Natural killer cell treated with Interleukin-12 subunit alpha and Interleukin-12 subunit beta and Interleukin-15 and Interleukin-18, amount 100 ng/mL, for 72 hours (primary cell): Measurements from ENCODE around the gene NOL4L. TPM values are rescaled to one million over a fixed set of nuclear protein-coding genes. Genes with fewer than 3 reads are reported as not detected.

Experiments
- ATAC-seq, 2 donors: fragments of 150-1000 bp; cut with Tn5 transposase in 1 of 2; sonication (Bioruptor Pico), chemical (Tn5 transposase) in 1 of 2; 2 replicates each; pipeline ENCODE4 v1.10.0; 2021
- DNase-seq: peaks from one replicate; pipeline ENCODE4 v3.0.0; 2022; ENCODE audit warnings: low spot score
- H3K27ac Mint-ChIP-seq, 2 donors: 1 replicate in 1 of 2; 2 replicates in 1 of 2; pipeline ENCODE4 v1.8.0; 2022; ENCODE audit warnings: mixed read lengths in 2 of 2, mild to moderate bottlenecking in 1 of 2, moderate library complexity in 1 of 2
- H3K27me3 Mint-ChIP-seq, 2 donors: 1 replicate in 1 of 2; 2 replicates in 1 of 2; pipeline ENCODE4 v1.8.0; 2022; ENCODE audit warnings: mixed read lengths in 2 of 2
- H3K36me3 Mint-ChIP-seq: one replicate; pipeline ENCODE4 v1.8.0; 2022; ENCODE audit warnings: mixed read lengths
- H3K4me1 Mint-ChIP-seq, 2 donors: 1 replicate in 1 of 2; 2 replicates in 1 of 2; pipeline ENCODE4 v1.8.0; 2022; ENCODE audit warnings: low read depth in 2 of 2, mixed read lengths in 2 of 2, mild to moderate bottlenecking in 1 of 2
- H3K4me3 Mint-ChIP-seq: one replicate; pipeline ENCODE4 v1.8.0; 2022; ENCODE audit warnings: mixed read lengths
- H3K9me3 Mint-ChIP-seq: 2 replicates; pipeline ENCODE4 v1.8.0; 2022; ENCODE audit warnings: mixed read lengths
- total RNA-seq, 2 donors: library from RNA; stranded (reverse); gene quantifications; one replicate each; pipeline ENCODE4 v1.2.3, GENCODE V29; 2022

NOL4L gene
- total RNA-seq, 2 donors from 2014 or later = 20.0 to 20.1 TPM

DNA sequence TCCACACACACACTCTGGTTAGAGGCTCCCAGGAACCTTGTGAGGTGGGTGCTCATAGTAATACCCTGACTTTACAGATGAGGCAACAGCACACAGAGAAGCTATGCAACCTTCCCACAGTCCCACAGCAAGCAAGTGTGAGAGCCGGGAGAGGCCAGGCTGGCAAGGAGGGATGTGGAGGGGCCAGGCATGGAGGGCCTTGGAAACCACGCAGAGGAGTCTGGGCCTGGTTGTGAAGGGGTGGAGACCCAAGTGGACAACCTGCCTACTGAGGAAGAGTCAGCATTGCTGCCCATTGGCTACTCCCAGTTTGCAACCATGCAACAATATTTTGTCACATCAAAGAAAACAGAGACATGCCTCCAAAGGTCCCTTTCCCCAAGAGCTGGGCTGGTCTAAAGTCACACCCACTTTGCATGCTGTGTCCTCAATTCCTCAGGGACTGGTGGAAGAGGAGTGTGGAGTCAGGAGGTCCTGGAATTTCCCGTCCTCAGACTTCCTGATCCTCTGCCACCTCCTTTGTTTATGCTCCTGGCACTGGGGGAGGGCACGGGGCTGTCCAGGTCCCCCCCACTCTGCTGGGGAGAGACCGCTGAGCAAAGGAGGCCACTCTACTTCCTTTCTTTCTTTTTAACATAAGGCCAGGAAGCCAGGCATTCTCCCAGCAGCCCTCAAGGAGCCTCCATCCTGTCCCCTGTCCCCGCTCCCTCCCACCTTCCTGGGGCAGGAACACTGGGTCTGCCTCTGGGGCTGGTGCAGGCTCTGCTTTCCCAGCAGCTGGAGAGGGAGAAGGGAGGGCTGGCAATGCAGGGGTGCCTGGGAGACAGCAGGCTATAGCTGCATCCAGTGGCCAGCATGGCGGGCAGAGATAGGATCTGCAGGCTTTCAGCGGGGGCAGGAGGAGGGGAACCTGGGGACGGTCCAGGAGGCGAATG lies 68.3 kb downstream of the NOL4L start:
- ATAC-seq (no peak), DNase-seq (peak; percentile 39)
- Mint-ChIP-seq H3K27ac (peak overlapping the region in 1 of 2 donors; percentile 65), H3K4me3 (no peak overlapping the region), H3K9me3 (no peaks in the 10 kb centered on the region), H3K36me3 (no peaks in the 10 kb centered on the region), H3K27me3 (no peaks in the 10 kb centered on the region), H3K4me1 (peaks cover 11 to 35% of the 10 kb centered on the region in 2 donors)

DNA sequence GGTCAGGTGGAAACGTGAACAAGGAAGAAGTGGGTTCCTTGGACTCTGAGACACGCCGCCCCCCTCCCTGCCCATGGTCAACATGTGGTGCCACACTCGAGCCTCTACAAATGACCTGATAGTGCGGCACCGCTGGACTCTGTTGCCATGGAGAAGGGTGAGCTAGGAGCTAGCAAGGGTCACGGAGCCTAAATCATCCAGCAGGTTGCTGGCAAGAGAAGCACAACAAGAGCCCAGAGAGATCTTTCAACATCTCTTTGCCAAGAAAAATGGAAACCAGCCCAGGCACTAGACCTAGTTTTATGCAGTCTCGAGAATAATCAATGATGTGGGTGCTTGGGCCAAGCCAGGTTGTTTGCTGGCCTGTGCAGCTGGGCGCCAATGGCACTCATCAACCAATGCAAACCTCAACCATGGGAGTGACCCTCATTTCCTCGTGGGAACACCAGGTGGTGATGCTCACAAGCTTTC lies 69.5 kb downstream of the NOL4L start:
- Mint-ChIP-seq H3K9me3 (no peaks in the 10 kb centered on the region), H3K27ac (peak overlapping the region in 1 of 2 donors; percentile 73), H3K27me3 (no peaks in the 10 kb centered on the region), H3K4me1 (peaks cover 11 to 33% of the 10 kb centered on the region in 2 donors), H3K36me3 (no peaks in the 10 kb centered on the region), H3K4me3 (no peak overlapping the region)
- ATAC-seq (no peak), DNase-seq (peak; percentile 51)

- DNase-seq = peak; percentile 49
Measured at GRCh38 chr20:32514760-32515159, 70.4 kb downstream of the NOL4L start.

DNA sequence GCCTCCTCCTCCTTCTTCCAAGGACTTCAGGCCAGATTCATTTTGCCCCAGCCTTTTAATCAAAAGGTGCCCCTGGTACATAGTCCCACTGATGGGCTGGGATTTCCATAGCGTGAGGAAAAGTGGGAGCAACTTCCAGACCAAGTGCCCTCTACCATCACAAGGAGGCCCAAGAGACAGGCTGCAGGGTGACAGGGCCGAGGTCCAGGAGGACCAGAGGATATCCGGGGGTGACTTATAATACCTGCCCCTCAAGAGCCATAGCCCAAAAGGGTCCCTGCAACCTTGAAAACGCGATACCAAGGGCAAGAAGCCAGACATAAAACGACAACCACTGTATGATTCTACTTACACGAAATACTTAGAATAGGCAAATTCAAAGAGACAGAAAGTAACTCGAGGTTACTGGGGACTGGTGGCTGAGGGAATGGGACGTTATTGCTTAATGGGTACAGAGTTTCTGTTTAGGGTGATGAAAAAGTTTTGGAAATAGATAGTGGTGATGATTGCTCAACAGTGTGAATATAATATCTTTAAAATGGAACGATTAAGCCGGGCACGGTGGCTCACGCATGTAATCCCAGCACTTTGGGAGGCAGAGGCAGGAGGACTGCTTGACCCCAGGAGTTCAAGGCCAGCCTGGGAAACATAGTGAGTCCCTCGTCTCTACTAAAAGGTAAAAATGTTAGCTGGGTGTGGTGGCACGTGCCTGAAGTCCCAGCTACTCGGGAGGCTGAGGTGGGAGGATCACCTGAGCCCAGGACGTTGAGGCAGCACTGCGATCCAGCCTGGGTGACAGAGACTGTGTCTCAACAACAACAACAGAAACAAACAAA lies 71.9 kb downstream of the NOL4L start:
- peaks cover 31 to 51% of the 10 kb centered on the region in 2 donors for H3K4me1 Mint-ChIP-seq
- H3K27ac Mint-ChIP-seq = peak overlapping the region in 1 of 2 donors; percentile 73
- H3K4me3 Mint-ChIP-seq = no peak overlapping the region
- no peaks in the 10 kb centered on the region for H3K27me3 Mint-ChIP-seq
- no peaks in the 10 kb centered on the region for H3K9me3 Mint-ChIP-seq
- no peaks in the 10 kb centered on the region for H3K36me3 Mint-ChIP-seq
- peak; percentile 10 for DNase-seq
- no peak for ATAC-seq

More at GRCh38 chr20:32514760-32515159, 70.4 kb downstream of the NOL4L start:
- Mint-ChIP-seq H3K9me3 (no peaks in the 10 kb centered on the region), H3K36me3 (no peaks in the 10 kb centered on the region), H3K4me1 (peaks cover 19 to 40% of the 10 kb centered on the region in 2 donors), H3K27me3 (no peaks in the 10 kb centered on the region), H3K27ac (peak overlapping the region in 1 of 2 donors; percentile 73), H3K4me3 (no peak overlapping the region)
- ATAC-seq = no peak

- peaks cover 31 to 51% of the 10 kb centered on the region in 2 donors for H3K4me1 Mint-ChIP-seq
- no peak overlapping the region for H3K4me3 Mint-ChIP-seq
- H3K9me3 Mint-ChIP-seq = no peaks in the 10 kb centered on the region
- peak overlapping the region; percentile 23 to 73 for H3K27ac Mint-ChIP-seq
- ATAC-seq = no peak
- no peak for DNase-seq
- no peaks in the 10 kb centered on the region for H3K27me3 Mint-ChIP-seq
- no peaks in the 10 kb centered on the region for H3K36me3 Mint-ChIP-seq
Measured at GRCh38 chr20:32512047-32512385, 73.1 kb downstream of the NOL4L start.

DNA sequence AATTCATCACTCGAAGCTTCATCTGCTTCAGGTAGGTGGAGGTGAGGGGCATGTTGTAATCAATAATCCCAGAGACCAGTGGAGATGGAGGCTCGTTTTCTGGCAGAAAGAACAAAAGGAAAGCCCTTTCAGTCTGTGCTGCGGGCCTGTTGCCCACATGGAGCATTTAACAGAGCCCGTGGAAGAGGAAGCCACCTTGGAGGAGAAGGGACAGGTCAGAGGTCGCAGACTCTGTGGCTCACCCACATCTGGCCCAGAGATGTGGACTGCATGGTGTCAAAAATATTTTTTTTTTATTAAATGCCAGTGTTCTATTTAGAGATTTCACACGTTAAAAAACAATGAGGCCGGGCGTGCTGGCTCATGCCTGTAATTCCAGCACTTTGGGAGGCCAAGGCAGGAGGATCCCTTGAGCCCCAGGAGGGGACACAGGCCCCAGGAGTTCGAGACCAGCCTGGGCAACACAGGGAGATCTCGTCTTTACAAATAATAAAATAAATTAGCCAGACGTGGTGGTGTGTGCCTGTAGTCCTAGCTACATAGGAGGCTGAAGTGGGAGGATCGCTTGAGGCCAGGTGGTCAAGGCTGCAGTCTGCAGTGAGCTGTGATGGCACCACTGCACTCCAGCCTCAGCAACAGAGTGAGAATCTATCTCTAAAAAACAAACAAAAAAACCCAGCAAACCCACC lies 73.6 kb downstream of the NOL4L start:
- ATAC-seq (no peak), DNase-seq (peak; percentile 23)
- Mint-ChIP-seq H3K36me3 (no peaks in the 10 kb centered on the region), H3K4me3 (no peak overlapping the region), H3K27ac (peak overlapping the region; percentile 23 to 73), H3K4me1 (peaks cover 31 to 52% of the 10 kb centered on the region in 2 donors), H3K27me3 (no peaks in the 10 kb centered on the region), H3K9me3 (no peaks in the 10 kb centered on the region)

DNA sequence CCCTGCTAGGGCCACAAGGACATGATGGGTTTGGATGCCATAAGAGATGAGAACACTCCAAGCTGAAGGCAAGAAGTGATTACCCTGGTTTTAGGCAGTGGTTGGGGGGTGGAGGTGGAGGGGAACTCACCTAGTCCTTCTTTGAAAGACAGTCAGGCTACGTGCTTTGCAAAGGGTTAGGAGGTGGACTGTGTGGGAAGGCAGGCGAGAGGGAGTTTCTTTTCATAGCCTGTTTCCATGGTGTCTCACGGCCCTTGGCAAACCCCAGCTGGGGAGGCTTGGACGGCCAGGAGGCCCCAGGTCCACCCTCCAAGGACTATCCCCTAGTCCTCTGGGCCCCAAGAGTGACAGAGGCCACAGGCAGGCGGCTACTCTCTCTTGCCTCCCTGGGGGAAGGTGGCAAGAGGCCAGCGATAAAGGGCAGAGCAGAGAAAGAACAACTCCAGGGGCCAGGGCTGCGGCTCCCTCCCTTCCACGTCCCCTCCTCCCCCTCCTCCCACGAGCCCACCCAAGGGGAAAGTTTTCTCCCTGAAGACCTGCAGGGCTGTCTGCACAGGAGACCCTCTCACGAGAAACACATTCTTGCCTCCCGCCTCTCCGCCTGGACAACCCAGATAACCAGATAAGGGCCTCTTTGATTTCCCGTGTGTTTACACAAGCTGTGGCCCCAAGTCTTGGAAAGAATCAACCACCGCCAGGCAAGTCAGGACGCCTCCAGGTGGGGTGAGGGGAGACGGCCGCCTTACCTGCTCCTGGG lies 74.4 kb downstream of the NOL4L start:
- H3K4me3 Mint-ChIP-seq = no peak overlapping the region
- H3K9me3 Mint-ChIP-seq = no peaks in the 10 kb centered on the region
- no peaks in the 10 kb centered on the region for H3K36me3 Mint-ChIP-seq
- peaks cover 33 to 46% of the 10 kb centered on the region in 2 donors for H3K4me1 Mint-ChIP-seq
- peak overlapping the region; percentile 60 to 87 for H3K27ac Mint-ChIP-seq
- no peak for ATAC-seq
- peak; percentile 41 for DNase-seq
- H3K27me3 Mint-ChIP-seq = no peaks in the 10 kb centered on the region

DNA sequence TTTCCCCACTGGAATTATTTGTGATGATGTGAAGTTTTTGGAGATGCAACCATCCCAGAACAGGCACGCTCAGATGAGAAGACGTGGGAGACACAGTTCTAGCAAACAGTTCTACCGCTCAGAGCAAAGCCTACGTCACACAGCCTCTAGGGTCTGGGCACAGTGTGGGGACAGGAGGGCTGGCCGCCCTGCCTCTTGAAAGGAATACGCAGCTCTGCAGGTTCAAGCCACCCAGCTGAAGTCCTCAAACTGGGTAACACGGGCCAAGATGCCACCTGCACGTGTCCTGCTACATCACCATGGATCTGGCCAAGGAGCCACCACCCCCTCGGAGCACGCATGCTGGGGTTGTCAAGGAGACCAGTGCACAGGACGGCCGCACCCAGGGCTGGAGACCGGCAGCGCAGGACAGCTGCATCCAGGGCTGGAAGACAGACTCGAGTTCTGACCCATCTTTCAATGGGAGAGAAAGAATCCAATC lies 75.0 kb downstream of the NOL4L start:
- Mint-ChIP-seq H3K27ac (peak overlapping the region; percentile 60 to 87), H3K27me3 (no peaks in the 10 kb centered on the region), H3K36me3 (no peaks in the 10 kb centered on the region), H3K4me1 (peaks cover 38 to 46% of the 10 kb centered on the region in 2 donors), H3K9me3 (no peaks in the 10 kb centered on the region), H3K4me3 (peak overlapping the region; percentile 62)
- DNase-seq = peak; percentile 60
- no peak for ATAC-seq

- Mint-ChIP-seq H3K27ac (peak overlapping the region; percentile 60 to 87), H3K36me3 (no peaks in the 10 kb centered on the region), H3K27me3 (no peaks in the 10 kb centered on the region), H3K4me3 (peak overlapping the region; percentile 62), H3K9me3 (no peaks in the 10 kb centered on the region), H3K4me1 (peaks cover 38 to 46% of the 10 kb centered on the region in 2 donors)
- DNase-seq (peak; percentile 69), ATAC-seq (peak; percentile 60 to 81)
Measured at GRCh38 chr20:32509639-32510066, 75.5 kb downstream of the NOL4L start.

DNA sequence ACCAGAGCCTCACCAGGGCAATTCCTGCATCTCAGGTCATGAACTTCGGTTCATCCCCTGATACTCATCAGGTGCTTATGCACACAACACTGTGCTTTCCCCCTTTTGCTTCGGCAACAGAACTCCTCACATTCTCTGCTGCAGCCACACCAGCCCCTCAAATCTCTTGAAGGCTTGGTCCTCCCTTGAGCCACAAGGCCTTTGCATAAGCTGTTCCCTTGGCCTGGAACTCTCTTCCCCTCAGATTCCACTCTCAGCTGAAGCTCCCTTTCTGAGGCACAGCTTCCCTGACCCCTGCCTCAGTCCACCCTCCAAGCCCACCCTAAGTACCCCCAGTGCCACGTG lies 76.4 kb downstream of the NOL4L start:
- H3K4me3 Mint-ChIP-seq = peak overlapping the region; percentile 10

GRCh38 chr20:32507998-32508774 lies 76.9 kb downstream of the NOL4L start:
- ATAC-seq (peak in 1 of 2 donors; percentile 34), DNase-seq (peak; percentile 44)
- peak overlapping the region in 1 of 2 donors; percentile 87 for H3K27ac Mint-ChIP-seq
- H3K36me3 Mint-ChIP-seq = no peaks in the 10 kb centered on the region
- no peaks in the 10 kb centered on the region for H3K9me3 Mint-ChIP-seq
- no peaks in the 10 kb centered on the region for H3K27me3 Mint-ChIP-seq
- no peak overlapping the region for H3K4me3 Mint-ChIP-seq
- peaks cover 36 to 43% of the 10 kb centered on the region in 2 donors for H3K4me1 Mint-ChIP-seq

More for the DNA sequence above, 76.4 kb downstream of the NOL4L start:
- ATAC-seq (no peak), DNase-seq (no peak)
- H3K27ac Mint-ChIP-seq = peak overlapping the region; percentile 60 to 87
- H3K36me3 Mint-ChIP-seq = no peaks in the 10 kb centered on the region
- H3K4me1 Mint-ChIP-seq = peaks cover 38 to 44% of the 10 kb centered on the region in 2 donors
- H3K27me3 Mint-ChIP-seq = no peaks in the 10 kb centered on the region
- no peaks in the 10 kb centered on the region for H3K9me3 Mint-ChIP-seq

DNA sequence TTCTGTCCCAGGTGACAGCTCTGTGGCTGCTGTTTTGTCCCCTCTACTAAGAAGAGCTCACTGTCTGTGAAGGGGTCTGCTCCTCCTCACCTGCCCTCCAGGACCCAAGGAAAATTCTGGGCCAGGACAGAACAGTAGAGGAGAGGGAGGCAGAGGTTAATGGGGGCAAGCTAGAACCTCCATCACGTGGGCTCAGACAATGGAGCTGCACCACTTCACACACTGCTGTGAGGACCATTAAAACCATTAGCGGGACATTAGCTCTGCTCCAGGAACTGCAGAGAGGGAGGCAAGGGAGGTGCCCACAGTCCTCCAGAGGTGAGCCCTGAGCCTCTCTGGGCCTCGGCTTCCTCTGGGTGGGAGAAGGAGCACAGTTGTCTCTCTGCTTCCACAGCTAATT lies 78.4 kb downstream of the NOL4L start:
- no peaks in the 10 kb centered on the region for H3K9me3 Mint-ChIP-seq
- H3K4me3 Mint-ChIP-seq = no peak overlapping the region
- no peak for ATAC-seq
- DNase-seq = peak; percentile 29
- peak overlapping the region; percentile 31 to 86 for H3K27ac Mint-ChIP-seq
- H3K27me3 Mint-ChIP-seq = no peaks in the 10 kb centered on the region
- H3K4me1 Mint-ChIP-seq = peaks cover 37 to 40% of the 10 kb centered on the region in 2 donors
- H3K36me3 Mint-ChIP-seq = no peaks in the 10 kb centered on the region
